ENCODE measurements around the gene FGFR2. TPM values are rescaled to one million over a fixed set of nuclear protein-coding genes. Genes with fewer than 3 reads are reported as not detected.
A peak's percentile ranks its signal among the peaks of the same experiment; 100 is the strongest.

FGFR2 gene
- total RNA-seq, 1 experiment from 2014 or later: 135 TPM

GRCh38 chr10:121494296-121494695 is 103.9 kb downstream of the FGFR2 start:
- H4K8ac ChIP-seq (replicated peaks; ENCODE audit: insufficient read length, low read depth, low read length): no peak overlapping the region
- H2BK12ac ChIP-seq (ENCODE audit: insufficient read length, low read depth, low read length): no peak overlapping the region
- no peaks in the 10 kb centered on the region; the same call in 1 of the 2 replicates for H3K4me1 ChIP-seq (ENCODE audit: insufficient read depth, low read length)
- no peak for DNase-seq
- H2AK5ac ChIP-seq (ENCODE audit: insufficient read length, low read length): no peak overlapping the region
- H3K9me3 ChIP-seq (ENCODE audit: control insufficient read depth, low read depth, low read length): no peaks in the 10 kb centered on the region
- no peaks in the 10 kb centered on the region for H3K9me3 Mint-ChIP-seq
- H2AFZ ChIP-seq (ENCODE audit: low read length): no peak overlapping the region
- H3K4me1 Mint-ChIP-seq: peaks cover 29 to 45% of the 10 kb centered on the region in 2 experiments
- no peak overlapping the region for H3K23ac ChIP-seq (ENCODE audit: insufficient read length, low read depth, low read length)
- no peak overlapping the region for H3T11ph ChIP-seq (ENCODE audit: low read length)
- no peak overlapping the region for H3K18ac ChIP-seq (ENCODE audit: insufficient read length, low read depth, low read length)
- no peak overlapping the region for H4K91ac ChIP-seq (ENCODE audit: insufficient read length, low read depth, low read length)
- H3K4me2 ChIP-seq (ENCODE audit: insufficient read depth, insufficient read length, low read length): no peak overlapping the region
- no peak overlapping the region for H2BK5ac ChIP-seq (ENCODE audit: insufficient read length, low read length)
- no peaks in the 10 kb centered on the region for H3K27me3 Mint-ChIP-seq (ENCODE audit: low read depth)
- H3K36me3 Mint-ChIP-seq (ENCODE audit: insufficient read depth in 1 of 3, low read depth in 3 of 3): peaks cover 53 to 99% (median 94%) of the 10 kb centered on the region in 3 experiments; a peak in 6 of 7 replicates
- H3K27me3 ChIP-seq (ENCODE audit: insufficient read depth, low read length): no peaks in the 10 kb centered on the region
- no peak overlapping the region for H3K27ac ChIP-seq (ENCODE audit: insufficient read length, low read depth, low read length)
- no peak overlapping the region for H4K5ac ChIP-seq (ENCODE audit: insufficient read length, low read depth, low read length)
- H2BK120ac ChIP-seq (ENCODE audit: low read depth, low read length, poor library complexity, severe bottlenecking): no peak overlapping the region
- H3K9ac ChIP-seq (ENCODE audit: extremely low read depth, insufficient read length, low read length): no peak overlapping the region
- H3K4me3 Mint-ChIP-seq: no peak overlapping the region
- no peak overlapping the region for H3K14ac ChIP-seq (ENCODE audit: insufficient read depth, low read length)
- no peak overlapping the region for H3K4ac ChIP-seq (ENCODE audit: low read depth, low read length)
- no peak overlapping the region for H2BK15ac ChIP-seq (ENCODE audit: low read depth, low read length)
- peaks cover 3% of the 10 kb centered on the region; the same call in 1 of the 2 replicates for H3K79me2 ChIP-seq (ENCODE audit: insufficient read depth, low read length)
- no peak for TF ChIP-seq CTCF (conservative IDR thresholded peaks at IDR 0.05)
- H3K79me1 ChIP-seq (ENCODE audit: insufficient read depth, low read depth, low read length, poor library complexity, severe bottlenecking): peaks cover 9% of the 10 kb centered on the region
- H4K20me1 ChIP-seq (ENCODE audit: control insufficient read depth, insufficient read depth, insufficient read length): no peaks in the 10 kb centered on the region
- WGBS (ENCODE audit: extremely low coverage, insufficient read length, low lambda C conversion rate): no CpG with 5 or more reads among the region's 2 CpGs
- peak overlapping the region; percentile 20 to 92 (median 66); a peak in 6 of 7 replicates for H3K27ac Mint-ChIP-seq
- H3K56ac ChIP-seq (ENCODE audit: insufficient read length, low read depth, low read length): no peak overlapping the region
- no peaks in the 10 kb centered on the region for H3K23me2 ChIP-seq (ENCODE audit: insufficient read length, low read depth, low read length, poor library complexity, severe bottlenecking)
- H2BK20ac ChIP-seq (ENCODE audit: low read depth, low read length, poor library complexity, severe bottlenecking): no peak overlapping the region

Measured in H9 (cell line).